H1 (cell line): ENCODE results near the gene DPYSL4. TPM values are rescaled to one million over a fixed set of nuclear protein-coding genes. Genes with fewer than 3 reads are reported as not detected.

Experiments used
- CTCF ChIA-PET: fragments of 300-600 bp; sonication (Branson Sonifier 250); formaldehyde crosslinking; loops from one replicate; lab custom pipeline; 2021; ENCODE audit not compliant: partially characterized antibody; lab: Charles Lee
- POLR2A ChIA-PET: fragments of 300-600 bp; sonication (Branson Sonifier 250); formaldehyde crosslinking; loops from one replicate; lab custom pipeline; 2021; ENCODE audit warnings: inconsistent platforms; ENCODE audit not compliant: partially characterized antibody; lab: Charles Lee
- DNase-seq, 2 experiments: peaks; one replicate each; pipeline versions ENCODE4 v3.0.0 to v3.0.0-alpha.2; 2010 to 2022; ENCODE audit warnings: low spot score in 2 of 2, low read depth in 1 of 2, mixed read lengths in 1 of 2
- FAIRE-seq: peaks from 2 replicates; lab custom pipeline; 2011; peaks lifted over from hg19 to GRCh38; lab: Jason Lieb, UNC
- H2AFZ ChIP-seq: 2 replicates; pipeline ENCODE4 v1.8.1; 2012; ENCODE audit warnings: low read length, inconsistent platforms
- H2AK5ac ChIP-seq: 2 replicates; pipeline ENCODE4 v1.6.1; 2013; ENCODE audit warnings: low read depth, low read length
- H2BK120ac ChIP-seq: replicated peaks from 2 replicates; pipeline ENCODE3; 2013; ENCODE audit warnings: low read depth, low read length, inconsistent platforms
- H2BK12ac ChIP-seq: 2 replicates; pipeline ENCODE4 v1.6.1; 2013; ENCODE audit warnings: low read depth, low read length
- H2BK15ac ChIP-seq: 2 replicates; pipeline ENCODE4 v1.6.1; 2013; ENCODE audit warnings: low read length
- H2BK20ac ChIP-seq: 2 replicates; pipeline ENCODE4 v1.6.1; 2013; ENCODE audit warnings: low read length
- H2BK5ac ChIP-seq: 2 replicates; pipeline ENCODE4 v1.6.1; 2013; ENCODE audit warnings: low read depth, low read length
- H3K14ac ChIP-seq: 2 replicates; pipeline ENCODE4 v1.6.1; 2013; ENCODE audit warnings: inconsistent platforms; ENCODE audit not compliant: insufficient read length
- H3K18ac ChIP-seq: 2 replicates; pipeline ENCODE4 v1.6.1; 2013; ENCODE audit warnings: low read length; ENCODE audit errors: extremely low read depth
- H3K23ac ChIP-seq: 2 replicates; pipeline ENCODE4 v1.6.1; 2013; ENCODE audit warnings: inconsistent platforms; ENCODE audit not compliant: insufficient read length
- H3K23me2 ChIP-seq: 2 replicates; pipeline ENCODE4 v1.6.1; 2013; ENCODE audit warnings: low read depth, low read length
- H3K27ac ChIP-seq: 2 replicates; pipeline ENCODE4 v1.6.1; 2011; ENCODE audit warnings: low read depth, low read length, inconsistent platforms
- H3K27me3 ChIP-seq, 4 experiments: replicated peaks in 1 of 4; 1 replicate in 1 of 4; 2 replicates in 3 of 4; pipeline versions ENCODE4 v1.6.1 to v1.8.1; 2011 to 2013; ENCODE audit warnings: low read length in 3 of 4, mild to moderate bottlenecking in 3 of 4, inconsistent platforms in 2 of 4, mixed read lengths in 2 of 4, moderate library complexity in 1 of 4; ENCODE audit not compliant: control insufficient read depth in 3 of 4, insufficient read depth in 3 of 4; ENCODE audit errors: extremely low read depth in 1 of 4
- H3K36me3 ChIP-seq, 4 experiments: 2 replicates each; pipeline versions ENCODE4 v1.6.1 to v1.8.1; 2011 to 2013; ENCODE audit warnings: mild to moderate bottlenecking in 4 of 4, low read length in 3 of 4, moderate library complexity in 2 of 4, control low read depth in 1 of 4, inconsistent platforms in 1 of 4; ENCODE audit not compliant: insufficient read depth in 4 of 4, control insufficient read depth in 2 of 4
- H3K4ac ChIP-seq: replicated peaks from 2 replicates; pipeline ENCODE3; 2013; ENCODE audit warnings: low read length, low read depth, mixed read lengths, inconsistent platforms; ENCODE audit not compliant: insufficient read length
- H3K4me1 ChIP-seq, 4 experiments: replicated peaks in 1 of 4; 1 replicate in 1 of 4; 2 replicates in 3 of 4; pipeline versions ENCODE4 v1.6.1 to v1.8.1; 2011 to 2013; ENCODE audit warnings: low read length in 3 of 4, inconsistent platforms in 2 of 4, mixed read lengths in 1 of 4; ENCODE audit not compliant: insufficient read depth in 4 of 4, control insufficient read depth in 3 of 4
- H3K4me2 ChIP-seq, 2 experiments: 2 replicates each; pipeline versions ENCODE4 v1.6.1 to v1.8.1; 2011 to 2013; ENCODE audit warnings: low read depth in 2 of 2, low read length in 2 of 2, control low read depth in 1 of 2, inconsistent platforms in 1 of 2, mild to moderate bottlenecking in 1 of 2; ENCODE audit not compliant: insufficient read depth in 1 of 2
- H3K4me3 ChIP-seq, 4 experiments: fragments of 200-600, 300-600 bp in 1 of 4; sonication (generic), shearing (Covaris generic), sonication (Bioruptor Twin) in 1 of 4; 2 replicates each; pipeline versions ENCODE4 v1.5.1 to v1.8.1; 2011 to 2016; ENCODE audit warnings: low read length in 4 of 4, low read depth in 3 of 4, control low read depth in 2 of 4, inconsistent platforms in 2 of 4, mild to moderate bottlenecking in 2 of 4, mixed read lengths in 1 of 4, moderate library complexity in 1 of 4; ENCODE audit not compliant: insufficient read depth in 2 of 4; ENCODE audit errors: extremely low read depth in 1 of 4
- H3K56ac ChIP-seq: replicated peaks from 2 replicates; pipeline ENCODE3; 2013; ENCODE audit warnings: low read depth, mild to moderate bottlenecking, mixed read lengths, low read length, inconsistent platforms; ENCODE audit not compliant: insufficient read length
- H3K79me1 ChIP-seq: 2 replicates; pipeline ENCODE4 v1.6.1; 2013; ENCODE audit warnings: low read depth, low read length, control low read depth
- H3K79me2 ChIP-seq, 2 experiments: 2 replicates each; pipeline versions ENCODE4 v1.6.1 to v1.8.1; 2012 to 2013; ENCODE audit warnings: low read length in 2 of 2, mild to moderate bottlenecking in 2 of 2, inconsistent platforms in 1 of 2; ENCODE audit not compliant: insufficient read depth in 2 of 2, control insufficient read depth in 1 of 2
- H3K9ac ChIP-seq, 4 experiments: replicated peaks in 1 of 4; 1 replicate in 1 of 4; 2 replicates in 3 of 4; pipeline versions ENCODE4 v1.6.1 to v1.8.1; 2011 to 2013; ENCODE audit warnings: low read depth in 3 of 4, low read length in 3 of 4, control low read depth in 2 of 4, mild to moderate bottlenecking in 2 of 4, moderate library complexity in 2 of 4, inconsistent platforms in 1 of 4; ENCODE audit errors: extremely low read depth in 1 of 4
- H3K9me3 ChIP-seq, 2 experiments: 2 replicates each; pipeline versions ENCODE4 v1.6.1 to v1.8.1; 2012 to 2013; ENCODE audit warnings: mild to moderate bottlenecking in 2 of 2, moderate library complexity in 2 of 2, control low read depth in 1 of 2, inconsistent platforms in 1 of 2, low read depth in 1 of 2, low read length in 1 of 2, mixed read lengths in 1 of 2; ENCODE audit not compliant: insufficient read depth in 2 of 2
- H4K20me1 ChIP-seq, 2 experiments: replicated peaks in 1 of 2; 2 replicates each; pipeline versions ENCODE3 to v1.8.1; 2011 to 2013; ENCODE audit warnings: inconsistent platforms in 2 of 2, low read length in 2 of 2, mild to moderate bottlenecking in 1 of 2; ENCODE audit not compliant: insufficient read depth in 2 of 2, control insufficient read depth in 1 of 2
- H4K5ac ChIP-seq: 2 replicates; pipeline ENCODE4 v1.6.1; 2013; ENCODE audit warnings: low read length, low read depth, mixed read lengths, inconsistent platforms; ENCODE audit not compliant: insufficient read length
- H4K8ac ChIP-seq: 2 replicates; pipeline ENCODE4 v1.8.0; 2013; ENCODE audit warnings: mild to moderate bottlenecking, moderate library complexity, low read length, inconsistent platforms; ENCODE audit not compliant: insufficient read depth; ENCODE audit errors: extremely low read depth
- H4K91ac ChIP-seq: replicated peaks from 2 replicates; pipeline ENCODE3; 2013; ENCODE audit warnings: low read length, mixed read lengths, inconsistent platforms; ENCODE audit not compliant: insufficient read length
- CEBPB ChIP-seq: IDR thresholded peaks from 2 replicates; pipeline ENCODE4 v1.6.1; 2012; ENCODE audit warnings: low read depth, low read length
- CHD2 ChIP-seq: IDR thresholded peaks from 2 replicates; pipeline ENCODE4 v1.6.1; 2012; ENCODE audit warnings: low read length, improper control_type of control experiment
- RNF2 ChIP-seq: fragments of 200-900, 300-1000 bp; sonication (generic); IDR thresholded peaks from 2 replicates; pipeline ENCODE4 v1.7.1; 2016; ENCODE audit warnings: borderline replicate concordance, low read depth, mild to moderate bottlenecking, antibody characterized with exemption, low read length; ENCODE audit not compliant: poor library complexity, severe bottlenecking; ENCODE audit errors: missing control alignments
- RXRA ChIP-seq: IDR thresholded peaks from 2 replicates; pipeline ENCODE4 v1.6.1; 2011; ENCODE audit warnings: low read depth, mild to moderate bottlenecking, low read length, moderate library complexity; ENCODE audit not compliant: insufficient read depth
- SIX5 ChIP-seq: IDR thresholded peaks from 2 replicates; pipeline ENCODE4 v1.6.1; 2011; ENCODE audit warnings: mild to moderate bottlenecking, low read depth, low read length
- SP1 ChIP-seq: IDR thresholded peaks from 2 replicates; pipeline ENCODE4 v1.6.1; 2011; ENCODE audit warnings: low read depth, low read length
- SUZ12 ChIP-seq: fragments of 200-600 bp; sonication (generic); IDR thresholded peaks from 2 replicates; pipeline ENCODE4 v1.6.1; 2012; ENCODE audit warnings: mild to moderate bottlenecking, inconsistent platforms, low read length, moderate library complexity, mixed read lengths
- TAF7 ChIP-seq: optimal IDR thresholded peaks from 2 replicates; pipeline ENCODE3; 2011; ENCODE audit warnings: low read depth, mild to moderate bottlenecking, inconsistent platforms, low read length, moderate library complexity, borderline replicate concordance
- TCF12 ChIP-seq: IDR thresholded peaks from 2 replicates; pipeline ENCODE4 v1.6.1; 2011; ENCODE audit warnings: low read depth, mild to moderate bottlenecking, low read length
- WGBS, 2 experiments: shearing (Covaris generic) in 1 of 2; methylation state at CpG; one replicate each; pipeline versions ENCODE4 v1.1.6 to v1.1.7; 2013 to 2015; ENCODE audit warnings: low lambda C conversion rate in 2 of 2, mixed read lengths in 2 of 2, inconsistent platforms in 1 of 2, low coverage in 1 of 2, missing lambda C conversion rate in 1 of 2; ENCODE audit not compliant: insufficient replicate concordance in 2 of 2, insufficient coverage in 1 of 2, insufficient read length in 1 of 2; ENCODE audit errors: extremely low coverage in 1 of 2, missing lambda C conversion rate in 1 of 2; 5-methylcytosine and 5-hydroxymethylcytosine counted together
- polyA plus RNA-seq, 7 experiments: library from polyadenylated mRNA; depleted of rRNA in 3 of 7; stranded (reverse) in 5 of 7; unstranded in 2 of 7; fragments of >200 nt in 5 of 7; fragments of 200-250 nt in 2 of 7; gene quantifications; 1 replicate in 5 of 7; 2 replicates in 1 of 7; 4 replicates in 1 of 7; pipeline versions ENCODE4 v1.2.1 to v1.2.3, GENCODE V29; 2011 to 2013; ENCODE audit warnings: missing spikeins in 2 of 7, mixed read lengths in 2 of 7
- total RNA-seq: library from RNA; stranded (reverse); fragmentation: NEBNext Ultra II Directional; extraction: Animal tissue kit (Norgen Biotek cat#: 25700); gene quantifications from 2 replicates; pipeline ENCODE4 v1.2.1, GENCODE V29; 2021

The DPYSL4 gene
- total and polyA plus RNA-seq, 2 of the 8 experiments (the other 6 are each of a cell fraction or from before 2014, with no cell fraction given) = 12.9 to 15.2 TPM

- 86% methylated on average over 8 of the region's 8 CpGs; no CpG with 5 or more reads in 1 of the 2 experiments for WGBS, 2 experiments
- H2BK5ac ChIP-seq = no peak overlapping the region
- H2AFZ ChIP-seq = no peak overlapping the region
- no peak overlapping the region for H4K5ac ChIP-seq
- DNase-seq = no peak
- no peak overlapping the region for H2AK5ac ChIP-seq
- H3K18ac ChIP-seq = no peak overlapping the region
- H3K4ac ChIP-seq = no peak overlapping the region
- peaks cover 0 to 4% (median under 1%) of the 10 kb centered on the region in 4 experiments; a peak in 3 of 7 replicates for H3K4me1 ChIP-seq
- CTCF ChIA-PET = interaction anchor here (0.6 to 0.7 kb wide), 2 partner anchors 14 to 258 kb away, joined by 3 to 4 read pairs; no protein-coding TSS in a partner anchor
- TF ChIP-seq TCF12 (no peak), SUZ12 (no peak), CHD2 (no peak), SIX5 (no peak), CEBPB (no peak), RNF2 (no peak), RXRA (no peak), TAF7 (no peak), SP1 (no peak)
- no peak for FAIRE-seq
- H3K79me2 ChIP-seq = no peaks in the 10 kb centered on the region
- no peak overlapping the region for H2BK20ac ChIP-seq
- no peak overlapping the region for H2BK120ac ChIP-seq
- H3K4me3 ChIP-seq = no peak overlapping the region
- H3K23me2 ChIP-seq = peaks cover 6% of the 10 kb centered on the region
- H3K4me2 ChIP-seq = no peak overlapping the region
- H3K36me3 ChIP-seq = no peaks in the 10 kb centered on the region; a peak in 1 of 8 replicates
- H3K56ac ChIP-seq = no peak overlapping the region
- H2BK15ac ChIP-seq = 0 out of 2 replicates have a peak overlapping the region, but pooled peaks have one; percentile 46
- H4K8ac ChIP-seq = no peak overlapping the region
- no peak overlapping the region for H3K27ac ChIP-seq
- H2BK12ac ChIP-seq = no peak overlapping the region
- POLR2A ChIA-PET = no interaction called here
- no peaks in the 10 kb centered on the region for H3K9me3 ChIP-seq
- peaks cover 0 to 2% of the 10 kb centered on the region in 2 experiments for H4K20me1 ChIP-seq
- no peaks in the 10 kb centered on the region for H3K79me1 ChIP-seq
- H3K9ac ChIP-seq = no peak overlapping the region
- no peak overlapping the region for H3K23ac ChIP-seq
- no peak overlapping the region for H4K91ac ChIP-seq
- no peaks in the 10 kb centered on the region for H3K27me3 ChIP-seq
- no peak overlapping the region for H3K14ac ChIP-seq
Observed at GRCh38 chr10:132157101-132157500, 29.6 kb upstream of the DPYSL4 start.
